GM18507 (cell line): ENCODE data around the gene BARX2.
"Not testable (repeated sequence)": the region's sequence is repeated elsewhere in the genome, so short reads cannot be mapped to it uniquely, and the experiment has no call there.

Experiments used
- DNase-seq: peaks from one replicate; pipeline ENCODE4 v3.0.0; 2011; ENCODE audit warnings: low read depth; ENCODE audit not compliant: insufficient read length; ENCODE audit errors: extremely low spot score
- FAIRE-seq: peaks from 2 replicates; lab custom pipeline; 2011; peaks lifted over from hg19 to GRCh38; lab: Jason Lieb, UNC

The BARX2 gene, protein sequence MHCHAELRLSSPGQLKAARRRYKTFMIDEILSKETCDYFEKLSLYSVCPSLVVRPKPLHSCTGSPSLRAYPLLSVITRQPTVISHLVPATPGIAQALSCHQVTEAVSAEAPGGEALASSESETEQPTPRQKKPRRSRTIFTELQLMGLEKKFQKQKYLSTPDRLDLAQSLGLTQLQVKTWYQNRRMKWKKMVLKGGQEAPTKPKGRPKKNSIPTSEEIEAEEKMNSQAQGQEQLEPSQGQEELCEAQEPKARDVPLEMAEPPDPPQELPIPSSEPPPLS

DNA sequence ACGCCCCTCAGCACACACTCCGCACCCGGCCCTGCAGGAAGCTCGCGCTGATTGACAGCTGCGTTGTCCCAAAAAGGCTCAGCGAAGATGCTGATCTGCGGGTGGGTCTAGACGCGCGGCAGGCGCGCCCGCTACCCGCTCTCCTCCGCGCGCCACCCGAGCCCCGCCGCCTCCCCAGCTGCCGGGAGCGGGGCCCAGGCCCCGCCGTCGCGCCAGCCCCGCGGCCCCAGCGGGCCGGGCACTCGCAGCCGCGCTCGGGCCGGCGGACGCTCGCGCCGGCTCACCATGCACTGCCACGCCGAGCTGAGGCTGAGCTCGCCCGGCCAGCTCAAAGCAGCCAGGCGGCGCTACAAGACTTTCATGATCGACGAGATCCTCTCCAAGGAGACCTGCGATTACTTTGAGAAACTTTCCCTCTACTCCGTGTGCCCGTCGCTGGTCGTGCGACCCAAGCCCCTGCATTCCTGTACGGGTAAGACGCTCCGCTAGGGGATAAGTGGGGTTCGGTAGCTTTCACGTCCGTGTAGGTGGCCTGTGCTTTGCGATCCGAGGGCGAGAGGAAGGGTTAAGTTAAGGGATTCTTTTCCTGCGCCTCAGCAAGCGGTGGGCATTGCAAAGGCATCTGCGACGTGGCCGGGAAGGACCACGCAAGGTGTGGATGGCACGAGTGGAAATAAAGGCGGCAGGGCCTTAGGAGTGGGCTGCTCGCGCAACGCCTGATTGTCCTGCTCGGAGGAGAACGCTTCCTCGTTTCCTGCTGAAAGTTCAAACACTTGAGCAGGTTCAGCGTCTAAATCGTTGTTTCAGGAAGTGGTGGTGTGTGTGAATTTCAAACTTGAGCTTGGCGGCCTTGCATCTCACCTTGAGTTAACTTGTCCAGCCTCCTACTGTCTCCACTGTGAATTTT is at the start of gene BARX2:
TSS of gene BARX2 (plus strand) at position 98 of the 907 bp plus-strand sequence. CDS start at position 286, 188 bp downstream.
- DNase-seq = no peak
- FAIRE-seq = no peak

DNA sequence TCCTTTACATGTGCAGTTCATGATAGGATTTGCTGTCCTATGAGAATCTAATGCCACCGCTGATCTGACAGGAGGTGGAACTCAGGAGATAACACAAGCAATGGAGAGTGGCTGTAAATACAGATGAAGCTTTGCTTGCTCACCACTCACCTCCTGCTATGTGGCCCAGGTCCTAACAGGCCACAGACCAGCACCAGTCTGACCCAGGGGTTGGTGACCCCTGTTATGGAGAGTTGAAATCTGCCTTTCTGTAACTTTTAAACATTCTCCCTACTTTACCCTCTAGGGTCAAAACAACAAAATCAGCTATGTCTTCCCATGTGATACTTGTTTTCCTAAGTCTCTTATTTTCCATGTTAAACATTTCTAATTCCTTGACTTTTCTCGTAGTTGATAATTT is 48.7 kb upstream of the BARX2 start:
- FAIRE-seq = no peak
- no peak for DNase-seq

DNA sequence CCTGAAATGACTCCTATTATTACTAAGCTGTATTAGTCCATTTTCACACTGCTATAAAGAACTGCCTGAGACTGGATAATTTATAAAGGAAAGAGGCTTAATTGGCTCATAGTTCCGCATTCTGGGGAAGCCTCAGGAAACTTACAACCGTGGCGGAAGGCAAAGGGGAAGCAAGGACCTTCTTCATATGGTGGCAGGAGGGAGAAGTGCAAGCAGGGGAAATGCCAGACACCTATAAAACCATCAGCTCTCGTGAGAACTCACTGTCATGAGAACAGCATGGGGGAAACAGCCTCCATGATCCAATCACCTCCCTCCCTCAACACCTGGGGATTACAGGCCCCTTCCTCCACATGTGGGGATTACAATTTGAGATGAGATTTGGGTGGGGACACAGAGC is 47.9 kb upstream of the BARX2 start:
- not testable (repeated sequence) for FAIRE-seq, DNase-seq

DNA sequence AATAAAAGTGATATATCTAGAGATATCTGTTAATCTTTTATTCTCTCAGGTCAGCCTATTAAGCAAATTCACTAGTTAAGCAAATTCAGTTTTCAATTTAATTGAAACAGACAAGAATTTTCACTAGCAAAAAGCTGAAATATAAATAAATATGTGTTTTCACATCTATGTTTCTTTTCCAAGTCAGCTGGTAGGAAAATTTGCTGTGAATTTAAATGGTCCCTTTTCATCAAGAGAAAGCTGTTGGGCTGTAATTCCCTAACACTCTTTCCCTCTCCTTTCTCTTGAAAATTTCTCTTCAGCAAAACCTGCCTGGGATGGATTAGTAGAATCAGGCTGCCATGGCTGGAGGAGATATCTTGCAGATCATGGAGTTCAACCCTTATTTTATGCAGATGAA is 46.9 kb upstream of the BARX2 start:
- FAIRE-seq (no peak), DNase-seq (no peak)

DNA sequence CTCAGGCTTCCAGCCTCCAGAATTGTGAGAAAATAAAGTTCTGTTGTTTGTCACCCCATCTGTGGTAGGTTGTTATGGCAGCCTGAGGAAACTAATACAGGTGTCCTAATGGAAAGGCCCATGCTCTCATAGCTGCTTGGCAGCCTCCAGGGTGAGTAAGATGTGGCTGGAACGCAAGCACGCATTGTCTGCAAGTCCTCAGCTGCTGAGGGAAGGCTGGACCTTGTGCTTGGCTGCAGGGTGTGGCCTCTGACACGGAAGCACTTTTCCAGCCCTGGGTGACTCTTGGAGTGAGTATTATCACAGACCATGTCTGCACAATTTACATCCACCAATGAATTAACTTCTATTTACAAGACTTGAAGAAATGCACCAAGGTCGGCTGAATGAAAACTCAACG is 44.4 kb upstream of the BARX2 start:
- DNase-seq = no peak
- FAIRE-seq = no peak

DNA sequence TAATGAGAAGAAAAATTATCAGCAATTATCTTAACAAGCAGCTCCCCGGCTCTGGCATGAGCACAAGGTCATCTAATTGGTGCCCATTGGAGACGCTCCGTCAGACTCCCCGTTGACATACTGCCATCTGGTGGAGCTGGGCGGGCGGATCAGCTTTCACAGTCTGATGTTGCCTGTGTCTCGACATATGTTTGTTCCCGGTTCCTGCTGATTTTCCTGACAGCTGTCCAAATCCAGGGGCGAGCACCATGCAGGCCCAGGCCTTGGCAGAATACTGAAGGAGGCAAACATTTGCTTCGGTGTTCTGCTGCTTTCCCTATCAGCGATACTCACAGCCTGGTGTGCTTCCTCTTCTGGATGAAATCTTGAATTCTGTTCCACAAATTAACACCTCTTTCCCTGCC is 43.8 kb upstream of the BARX2 start:
- FAIRE-seq (peak; percentile 79), DNase-seq (peak; percentile 37)

DNA sequence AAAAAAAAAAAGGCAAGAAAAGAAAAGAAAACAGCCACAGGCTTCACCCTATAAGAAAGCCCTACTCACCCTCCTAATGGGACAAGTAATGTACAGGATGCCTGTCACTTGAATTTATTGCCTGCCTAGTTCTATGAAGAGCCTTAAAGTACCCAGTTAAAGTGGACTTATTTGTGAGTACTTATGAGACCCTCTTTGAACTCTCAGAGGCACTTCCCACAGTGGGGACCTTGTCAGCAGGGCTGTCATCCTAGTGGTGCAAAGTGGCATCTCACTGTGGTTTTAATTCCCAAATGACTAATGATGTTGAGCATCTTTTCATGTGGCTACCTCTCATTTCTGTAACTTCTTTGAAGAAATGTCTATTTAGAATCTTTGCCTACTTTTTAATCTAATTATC is 41.8 kb upstream of the BARX2 start:
- DNase-seq = no peak
- no peak for FAIRE-seq

DNA sequence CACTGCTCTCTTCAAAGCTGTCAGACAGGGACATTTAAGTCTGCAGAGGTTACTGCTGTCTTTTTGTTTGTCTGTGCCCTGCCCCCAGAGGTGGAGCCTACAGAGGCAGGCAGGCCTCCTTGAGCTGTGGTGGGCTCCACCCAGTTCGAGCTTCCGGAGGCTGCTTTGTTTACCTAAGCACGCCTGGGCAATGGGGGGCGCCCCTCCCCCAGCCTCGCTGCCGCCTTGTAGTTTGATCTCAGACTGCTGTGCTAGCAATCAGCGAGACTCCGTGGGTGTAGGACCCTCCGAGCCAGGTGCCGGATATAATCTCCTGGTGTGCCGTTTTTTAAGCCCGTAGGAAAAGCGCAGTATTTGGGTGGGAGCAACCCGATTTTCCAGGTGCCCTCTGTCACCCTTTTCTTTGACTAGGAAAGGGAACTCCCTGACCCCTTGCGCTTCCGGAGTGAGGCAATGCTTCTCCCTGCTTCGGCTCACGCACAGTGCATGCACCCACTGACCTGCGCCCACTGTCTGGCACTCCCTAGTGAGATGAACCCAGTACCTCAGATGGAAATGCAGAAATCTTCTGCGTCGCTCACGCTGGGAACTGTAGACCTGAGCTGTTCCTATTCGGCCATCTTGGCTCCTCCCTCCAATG is 31.2 kb upstream of the BARX2 start:
- FAIRE-seq, DNase-seq: not testable (repeated sequence)

DNA sequence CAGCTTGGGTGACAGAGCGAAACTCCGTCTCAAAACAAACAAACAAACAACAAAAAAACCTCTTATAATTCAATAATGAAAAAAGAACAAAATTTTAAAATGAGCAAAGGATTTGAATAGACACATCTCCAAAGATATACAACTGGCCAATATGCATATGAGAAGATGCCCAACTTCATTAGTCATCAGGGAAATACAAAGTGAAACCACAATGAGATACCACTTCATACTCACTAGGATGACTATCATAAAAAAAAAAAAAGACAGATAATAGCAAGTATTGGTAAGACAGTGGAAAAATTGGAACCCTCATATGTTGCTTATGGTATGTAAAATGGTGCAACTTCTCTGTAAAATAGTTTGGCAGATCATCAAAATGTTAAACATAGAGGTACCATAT is 28.7 kb upstream of the BARX2 start:
- no peak for FAIRE-seq
- DNase-seq = no peak

DNA sequence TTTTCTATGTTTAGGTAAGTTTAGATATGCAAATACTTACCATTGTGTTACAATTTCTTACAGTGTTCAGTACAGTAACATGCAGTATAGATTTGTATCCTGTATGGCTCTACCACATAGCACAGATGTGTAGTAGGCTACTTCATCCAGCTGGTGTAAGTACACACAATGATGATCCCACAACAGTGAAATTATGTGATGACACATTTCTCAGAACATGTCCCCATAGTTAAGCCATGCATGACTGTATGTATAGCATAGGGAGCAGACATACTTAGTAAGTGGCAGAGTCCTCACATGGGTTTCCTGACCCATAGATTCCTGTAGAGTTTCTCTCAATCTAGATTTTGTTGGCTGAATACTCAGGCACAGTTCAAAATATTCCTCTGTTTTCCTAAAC is 26.8 kb upstream of the BARX2 start:
- no peak for FAIRE-seq
- no peak for DNase-seq

DNA sequence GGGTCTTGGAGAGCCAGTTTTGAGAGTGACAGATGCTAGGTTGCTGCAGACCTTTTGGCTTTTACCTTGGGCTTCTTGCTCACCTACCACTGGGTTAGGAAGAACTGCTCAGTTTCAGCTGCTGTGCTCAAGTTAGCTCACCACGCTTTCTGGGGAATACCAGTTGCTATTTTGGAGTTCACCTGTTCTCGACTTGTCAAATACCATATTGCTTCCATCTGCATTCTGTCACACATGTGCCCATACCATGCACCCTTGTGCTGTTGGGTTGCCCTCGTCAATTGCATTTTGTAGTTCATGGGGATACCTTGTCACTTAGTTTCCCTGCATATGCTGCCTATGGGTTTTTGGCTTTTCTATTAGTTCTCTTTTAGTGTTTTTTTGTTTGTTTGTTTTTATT is 23.0 kb upstream of the BARX2 start:
- DNase-seq (no peak), FAIRE-seq (no peak)

DNA sequence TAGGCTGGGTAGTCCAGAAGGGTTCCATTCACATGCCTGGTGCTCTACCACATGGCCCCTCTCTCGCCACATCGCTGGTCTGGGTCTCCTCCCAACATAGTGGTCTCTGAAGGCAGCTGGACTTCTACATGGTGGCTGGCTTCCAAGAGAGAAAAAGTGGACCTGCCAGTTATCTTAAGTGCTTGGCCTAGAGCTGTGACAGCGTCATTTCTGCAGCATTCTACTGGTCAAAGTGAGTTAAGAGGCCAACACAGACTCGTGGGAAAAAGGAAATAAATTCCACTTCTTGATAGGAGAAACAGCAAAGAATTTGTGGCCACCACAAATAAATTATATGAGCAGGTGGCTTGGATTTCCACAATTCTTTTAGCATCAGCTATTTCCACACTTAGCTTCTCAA is 21.0 kb upstream of the BARX2 start:
- no peak for FAIRE-seq
- DNase-seq = no peak

DNA sequence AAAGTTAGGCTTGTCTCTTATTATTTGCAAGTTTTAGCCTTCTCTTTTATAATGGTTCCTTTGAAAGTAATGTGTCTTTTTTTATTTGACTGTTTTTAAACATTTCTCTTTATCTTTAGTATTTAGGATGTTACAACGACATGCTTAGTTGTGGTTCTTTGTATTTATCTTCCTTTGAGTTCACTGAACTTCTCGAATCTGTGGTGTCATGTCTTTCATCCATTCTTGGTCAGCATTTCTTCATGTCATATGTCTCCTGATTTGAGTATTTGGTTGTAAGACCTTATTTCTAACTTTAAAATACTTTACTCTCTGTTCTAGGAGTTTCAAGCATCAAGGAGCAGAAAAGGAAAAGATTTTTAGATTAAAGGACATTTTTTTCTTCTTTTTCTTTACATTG is 15.9 kb upstream of the BARX2 start:
- DNase-seq (no peak), FAIRE-seq (no peak)

DNA sequence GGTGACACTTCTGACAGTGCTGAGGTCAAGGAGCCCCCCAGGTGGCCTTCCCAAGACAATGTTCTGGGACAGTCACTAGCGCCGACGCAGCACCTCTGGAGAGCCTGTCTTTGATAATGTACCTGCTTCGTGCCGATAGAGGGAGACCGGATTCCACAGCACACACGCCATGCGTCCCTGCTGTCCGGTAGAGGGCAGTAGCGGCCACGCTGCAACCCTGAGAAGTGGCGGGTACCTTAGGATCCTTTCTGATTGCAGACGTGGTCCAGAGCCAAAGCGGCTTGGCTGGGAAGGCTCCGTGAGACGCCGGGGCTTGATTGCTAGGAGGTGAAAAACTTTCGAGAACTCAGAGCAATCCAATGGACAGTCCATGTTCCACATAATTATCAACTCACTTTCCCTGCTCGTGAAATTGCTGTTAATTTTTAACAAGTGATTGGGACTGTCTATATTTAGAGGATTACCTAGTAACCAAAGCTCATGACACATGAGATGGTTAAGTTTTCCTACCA is 11.4 kb upstream of the BARX2 start:
- FAIRE-seq = peak; percentile 84
- peak; percentile 30 for DNase-seq

DNA sequence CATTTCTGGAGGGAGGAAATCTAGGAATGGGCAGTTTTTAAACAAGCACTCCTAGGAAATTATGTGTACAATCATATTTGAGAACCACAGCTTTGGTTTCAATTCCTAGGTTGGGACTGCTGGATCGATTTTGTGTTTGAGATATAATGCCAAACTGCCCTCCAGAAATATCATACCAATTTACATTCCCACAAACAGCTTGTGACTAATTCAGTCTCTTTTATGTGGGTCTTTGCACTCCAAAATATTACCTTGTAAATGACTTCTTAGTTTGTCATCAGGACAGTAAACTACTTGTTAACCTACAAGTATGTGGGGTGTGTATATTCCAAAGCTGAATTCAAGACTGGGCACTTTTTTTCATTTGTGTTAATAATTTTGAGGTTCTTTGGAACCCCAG is 9.8 kb upstream of the BARX2 start:
- FAIRE-seq = no peak

DNA sequence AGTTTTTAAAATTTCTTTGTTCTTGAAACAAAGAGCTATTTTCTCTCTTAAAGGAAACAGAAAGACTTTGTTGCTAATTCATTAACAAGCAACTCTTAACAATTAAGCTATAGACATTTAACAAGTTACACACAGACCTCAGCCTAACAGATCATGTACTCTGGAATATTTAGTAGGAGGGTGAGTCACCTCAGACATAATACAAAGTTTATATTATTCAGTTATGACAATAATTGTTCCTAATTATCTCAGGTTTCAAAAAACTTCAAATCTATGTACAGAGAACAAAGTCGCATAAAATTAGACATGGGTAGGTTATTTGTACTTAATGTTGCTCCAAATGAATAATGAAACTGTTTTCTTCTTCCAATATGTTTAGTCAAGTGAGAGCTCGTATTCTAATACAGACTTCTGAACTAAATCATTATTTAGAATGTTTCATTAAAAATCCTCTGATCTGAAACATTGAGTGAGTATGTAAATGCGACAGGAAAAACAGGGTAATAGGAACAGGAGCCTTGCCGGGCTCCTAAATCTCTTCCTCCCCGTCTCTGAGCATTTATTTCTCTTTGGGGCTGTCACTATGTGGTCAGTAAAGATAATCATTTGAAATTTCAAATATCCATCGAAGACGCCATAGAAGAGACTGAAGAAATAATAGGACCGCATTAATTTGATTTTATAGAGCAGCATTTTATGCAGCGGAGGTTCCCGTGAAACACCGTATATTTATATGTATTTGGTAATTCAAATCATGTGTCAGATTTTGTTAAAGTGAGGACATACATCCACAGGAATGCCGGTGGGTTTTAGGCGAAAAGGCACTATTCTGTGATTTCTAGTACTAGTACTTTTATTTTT is 8.7 kb upstream of the BARX2 start:
- no peak for FAIRE-seq

More for the DNA sequence above, 9.8 kb upstream of the BARX2 start:
- no peak for DNase-seq

DNA sequence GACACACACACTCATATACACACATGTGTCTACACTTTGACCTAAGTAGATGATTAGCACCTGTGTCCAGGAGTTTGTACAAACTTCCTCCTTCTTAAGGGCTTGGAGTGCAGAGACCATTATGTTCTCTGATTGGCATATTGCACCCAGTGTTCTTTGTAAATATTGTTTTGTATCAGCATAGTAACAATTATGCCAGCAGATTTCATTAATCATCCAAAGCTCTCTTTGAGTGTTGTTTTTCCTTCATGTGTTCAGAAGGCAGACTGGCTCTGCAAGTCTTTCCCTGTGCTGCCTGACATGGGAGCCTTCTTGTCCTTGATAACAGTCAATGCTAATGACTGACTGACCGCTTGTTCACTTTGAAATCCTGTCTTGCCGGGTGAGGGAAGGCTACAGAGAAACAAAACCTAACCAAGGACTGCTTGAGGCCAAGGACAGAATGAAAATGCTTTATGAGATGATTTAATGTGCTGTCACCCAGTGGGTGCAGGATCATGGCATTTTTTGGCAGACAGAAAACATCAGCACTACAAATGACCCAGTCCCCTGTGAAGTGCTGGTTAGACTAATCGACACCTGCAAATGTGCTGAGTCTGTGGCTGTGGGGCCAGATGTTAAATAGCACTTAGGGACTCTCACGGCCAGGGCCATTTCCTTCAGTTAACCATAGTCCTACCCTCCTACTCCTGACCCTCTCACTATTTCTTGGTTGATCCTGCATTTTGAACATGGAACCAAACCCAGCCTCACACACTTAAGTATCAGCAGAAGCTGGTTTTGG is 6.6 kb upstream of the BARX2 start:
- no peak for FAIRE-seq
- no peak for DNase-seq

More for the DNA sequence above, 8.7 kb upstream of the BARX2 start:
- no peak for DNase-seq

DNA sequence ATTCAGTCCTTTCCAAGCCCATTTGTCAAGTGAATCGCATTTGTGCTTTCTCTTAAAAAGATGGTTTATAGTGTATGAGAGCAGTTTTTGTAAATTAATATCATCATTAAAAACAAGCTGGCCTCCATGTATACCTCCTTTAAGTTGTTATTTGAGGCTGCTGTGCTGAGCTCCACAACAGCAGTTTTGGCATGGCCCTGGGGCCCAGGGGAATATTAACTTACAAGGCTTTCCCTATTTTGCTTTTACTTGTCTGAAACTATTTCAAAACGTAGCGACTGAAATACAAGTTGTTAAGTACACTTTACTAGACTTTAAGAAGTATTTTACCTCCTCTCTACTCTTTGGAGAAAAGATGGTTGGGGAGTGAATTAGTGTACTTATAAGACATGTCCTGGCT is 4.9 kb upstream of the BARX2 start:
- FAIRE-seq (no peak), DNase-seq (no peak)
